ENCODE measurements around the gene AFG1L.
"Not testable (repeated sequence)": the region's sequence is repeated elsewhere in the genome, so short reads cannot be mapped to it uniquely, and the experiment has no call there.

The AFG1L gene

DNA sequence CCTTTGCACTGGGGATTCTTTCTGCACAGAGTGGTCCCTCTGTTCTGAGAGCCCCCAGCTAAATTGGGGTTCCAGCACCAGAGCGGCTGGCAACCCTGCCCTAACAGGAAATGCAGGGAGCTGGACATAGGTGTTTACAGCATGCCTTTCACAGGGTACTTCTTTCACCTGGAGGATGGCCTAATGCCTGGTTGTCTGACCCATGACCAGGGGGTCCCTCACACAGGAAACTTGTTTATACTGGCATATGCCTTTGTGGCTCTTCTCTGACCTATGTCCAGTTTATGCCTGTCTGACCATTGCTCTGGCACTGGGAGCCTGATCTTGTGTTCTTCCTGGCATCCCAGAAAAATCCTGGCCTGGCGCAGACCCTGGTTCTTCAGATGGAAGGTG, 66.1 kb downstream of the AFG1L start:
- no peaks in the 10 kb centered on the region for H3K4me1 ChIP-seq (ENCODE audit: control insufficient read depth, insufficient read depth, low read length)
- H3K27me3 ChIP-seq (ENCODE audit: control insufficient read depth, insufficient read depth, low read length), result no peaks in the 10 kb centered on the region
- H3K36me3 ChIP-seq (ENCODE audit: control insufficient read depth, insufficient read depth, low read length), result no peaks in the 10 kb centered on the region
- H3K4me3 ChIP-seq (ENCODE audit: low read length), result no peak overlapping the region
- H3K9ac ChIP-seq (ENCODE audit: low read length), result no peak overlapping the region
- no peaks in the 10 kb centered on the region for H3K9me3 ChIP-seq (ENCODE audit: control insufficient read depth, low read length)

DNA sequence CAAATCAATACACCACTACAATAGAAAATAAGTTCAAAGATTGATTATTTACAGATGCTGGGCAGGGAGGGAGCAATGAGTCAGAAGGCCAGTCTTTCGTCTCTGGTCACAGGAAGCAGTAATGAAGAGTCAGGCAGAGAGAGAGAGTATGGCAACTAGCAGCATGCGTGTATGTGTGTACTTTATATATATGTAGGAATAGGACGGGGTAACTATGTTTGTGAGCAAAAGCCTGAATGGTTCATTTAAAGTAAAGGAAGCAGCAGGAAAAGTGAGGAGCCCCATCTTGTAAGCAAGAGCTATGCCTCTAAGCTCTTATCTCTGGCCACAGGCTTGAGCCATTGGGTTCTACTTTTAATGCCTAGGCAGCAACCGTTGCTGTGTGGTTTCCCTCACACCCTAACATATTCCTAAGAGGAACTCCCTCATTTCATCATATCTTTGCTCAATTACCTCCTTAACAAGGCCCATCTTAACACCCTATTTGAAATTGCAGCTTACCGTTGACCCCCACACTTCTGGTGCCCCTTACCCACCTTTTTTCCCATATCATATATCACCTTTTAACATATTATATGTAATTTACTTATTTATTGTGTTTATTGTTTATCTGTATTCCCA, 66.6 kb downstream of the AFG1L start:
- H3K4me1 ChIP-seq (ENCODE audit: control insufficient read depth, insufficient read depth, low read length), result no peaks in the 10 kb centered on the region
- H3K9me3 ChIP-seq (ENCODE audit: control insufficient read depth, low read length), result no peaks in the 10 kb centered on the region
- H3K9ac ChIP-seq (ENCODE audit: low read length), result no peak overlapping the region
- H3K36me3 ChIP-seq (ENCODE audit: control insufficient read depth, insufficient read depth, low read length), result no peaks in the 10 kb centered on the region
- H3K4me3 ChIP-seq (ENCODE audit: low read length), result no peak overlapping the region
- H3K27me3 ChIP-seq (ENCODE audit: control insufficient read depth, insufficient read depth, low read length), result no peaks in the 10 kb centered on the region

DNA sequence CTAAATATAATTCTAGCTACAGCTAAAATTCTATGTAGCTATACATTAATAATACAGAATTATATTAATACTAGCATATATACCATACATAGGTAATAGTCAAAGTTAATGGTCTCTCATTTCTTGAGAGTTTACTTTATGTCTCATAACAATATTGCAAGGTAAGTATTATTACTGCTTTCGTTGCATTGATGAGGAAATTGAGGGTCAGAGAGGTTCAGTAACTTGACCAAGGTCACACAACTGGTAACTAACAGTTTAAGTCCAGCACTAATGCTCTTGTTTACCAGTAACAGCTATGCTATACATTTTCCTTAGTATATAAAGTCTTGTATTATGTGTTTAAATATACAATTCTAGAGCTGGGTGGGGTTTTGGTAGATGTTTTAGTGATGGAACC, 67.6 kb downstream of the AFG1L start:
- Histone ChIP-seq H3K9ac (ENCODE audit: low read length) (no peak overlapping the region), H3K36me3 (ENCODE audit: control insufficient read depth, insufficient read depth, low read length) (no peaks in the 10 kb centered on the region), H3K27me3 (ENCODE audit: control insufficient read depth, insufficient read depth, low read length) (no peaks in the 10 kb centered on the region), H3K4me3 (ENCODE audit: low read length) (no peak overlapping the region), H3K4me1 (ENCODE audit: control insufficient read depth, insufficient read depth, low read length) (no peaks in the 10 kb centered on the region), H3K9me3 (ENCODE audit: control insufficient read depth, low read length) (no peaks in the 10 kb centered on the region)

DNA sequence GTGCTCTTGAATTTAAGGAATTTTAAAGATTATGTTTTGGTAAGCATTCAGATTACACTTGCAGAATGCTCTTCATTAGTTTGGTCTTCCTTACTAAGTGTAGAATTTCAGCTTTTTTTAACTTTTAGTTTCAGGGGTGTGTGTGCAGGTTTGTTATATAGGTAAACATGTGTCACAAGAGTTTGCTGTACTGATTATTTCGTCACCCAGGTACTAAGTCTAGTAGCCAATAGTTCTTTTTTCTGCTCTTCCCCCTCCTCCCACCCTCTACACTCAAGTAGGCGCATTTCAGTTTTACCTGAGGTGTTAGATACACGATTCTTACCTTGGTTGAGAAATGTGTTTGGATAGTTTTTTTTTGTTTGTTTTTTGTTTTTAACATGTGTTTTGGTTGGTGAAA, 68.3 kb downstream of the AFG1L start:
- no peaks in the 10 kb centered on the region for H3K4me1 ChIP-seq (ENCODE audit: control insufficient read depth, insufficient read depth, low read length)
- no peaks in the 10 kb centered on the region for H3K9me3 ChIP-seq (ENCODE audit: control insufficient read depth, low read length)
- no peak overlapping the region for H3K4me3 ChIP-seq (ENCODE audit: low read length)
- no peak overlapping the region for H3K9ac ChIP-seq (ENCODE audit: low read length)
- no peaks in the 10 kb centered on the region for H3K27me3 ChIP-seq (ENCODE audit: control insufficient read depth, insufficient read depth, low read length)
- no peaks in the 10 kb centered on the region for H3K36me3 ChIP-seq (ENCODE audit: control insufficient read depth, insufficient read depth, low read length)

DNA sequence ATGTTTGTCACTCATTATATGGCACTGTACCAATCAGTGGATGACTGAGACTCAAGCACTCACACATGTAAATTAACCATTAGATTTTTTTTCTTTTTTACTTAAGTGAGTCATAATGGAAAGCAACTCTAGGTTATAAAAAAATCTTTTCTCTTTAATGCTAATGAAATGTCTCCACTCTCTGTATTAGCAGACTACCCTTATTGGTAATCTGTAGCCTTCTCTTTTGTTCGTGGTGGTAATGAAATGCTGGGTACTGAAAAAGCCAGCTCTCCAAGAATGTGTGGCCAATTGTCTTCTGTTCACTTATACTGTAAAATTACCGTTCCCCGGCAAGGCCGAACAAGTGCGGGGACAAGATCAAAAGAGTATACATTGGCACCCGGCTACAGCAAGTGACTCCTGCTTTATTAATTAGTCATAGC, 69.0 kb downstream of the AFG1L start:
- Histone ChIP-seq H3K4me3 (ENCODE audit: low read length) (no peak overlapping the region), H3K36me3 (ENCODE audit: control insufficient read depth, insufficient read depth, low read length) (no peaks in the 10 kb centered on the region), H3K9me3 (ENCODE audit: control insufficient read depth, low read length) (no peaks in the 10 kb centered on the region), H3K27me3 (ENCODE audit: control insufficient read depth, insufficient read depth, low read length) (no peaks in the 10 kb centered on the region), H3K9ac (ENCODE audit: low read length) (no peak overlapping the region), H3K4me1 (ENCODE audit: control insufficient read depth, insufficient read depth, low read length) (no peaks in the 10 kb centered on the region)

DNA sequence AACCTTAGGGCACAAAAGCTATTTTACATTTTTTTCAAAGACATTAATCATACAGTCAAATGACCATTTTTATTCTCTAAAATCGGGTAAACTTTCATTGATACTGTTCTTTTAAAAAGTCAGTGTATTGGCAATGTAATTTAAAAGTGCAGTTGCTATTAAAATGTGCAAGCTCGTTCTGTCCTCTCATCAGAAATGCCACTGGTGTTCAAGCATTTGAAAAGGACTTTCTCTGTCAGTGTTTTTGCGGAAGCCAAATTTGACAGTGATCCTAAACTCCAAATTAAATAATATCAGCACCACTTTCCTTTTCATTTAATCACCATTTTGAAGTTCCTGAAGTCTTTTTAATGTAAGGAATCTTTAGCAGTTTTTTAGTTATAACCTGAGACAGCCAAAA, 69.6 kb downstream of the AFG1L start:
- H3K27me3 ChIP-seq (ENCODE audit: control insufficient read depth, insufficient read depth, low read length), result no peaks in the 10 kb centered on the region
- H3K9me3 ChIP-seq (ENCODE audit: control insufficient read depth, low read length), result no peaks in the 10 kb centered on the region
- H3K4me3 ChIP-seq (ENCODE audit: low read length), result no peak overlapping the region
- no peaks in the 10 kb centered on the region for H3K4me1 ChIP-seq (ENCODE audit: control insufficient read depth, insufficient read depth, low read length)
- no peaks in the 10 kb centered on the region for H3K36me3 ChIP-seq (ENCODE audit: control insufficient read depth, insufficient read depth, low read length)
- no peak overlapping the region for H3K9ac ChIP-seq (ENCODE audit: low read length)

DNA sequence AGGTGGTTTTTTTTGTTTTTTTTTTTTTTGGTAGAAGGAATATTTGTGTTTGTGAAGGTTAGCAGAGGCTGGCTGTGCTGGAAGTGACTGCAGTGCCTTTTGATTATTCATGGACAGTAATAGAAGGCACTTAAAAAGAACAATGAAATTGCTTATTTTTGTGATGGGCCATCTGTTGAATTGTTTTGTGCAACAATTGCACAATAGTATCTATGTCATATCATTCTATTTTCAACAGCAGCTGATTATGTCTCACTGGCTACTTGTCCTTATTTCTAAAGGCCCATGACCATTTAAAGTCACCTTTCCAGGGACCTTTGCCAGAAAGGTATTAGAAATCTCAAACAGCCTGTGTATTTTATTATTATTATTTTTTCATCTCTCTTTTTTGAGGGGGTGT, 70.6 kb downstream of the AFG1L start:
- Histone ChIP-seq H3K27me3 (ENCODE audit: control insufficient read depth, insufficient read depth, low read length) (no peaks in the 10 kb centered on the region), H3K9ac (ENCODE audit: low read length) (no peak overlapping the region), H3K4me3 (ENCODE audit: low read length) (no peak overlapping the region), H3K4me1 (ENCODE audit: control insufficient read depth, insufficient read depth, low read length) (no peaks in the 10 kb centered on the region), H3K36me3 (ENCODE audit: control insufficient read depth, insufficient read depth, low read length) (no peaks in the 10 kb centered on the region), H3K9me3 (ENCODE audit: control insufficient read depth, low read length) (no peaks in the 10 kb centered on the region)

DNA sequence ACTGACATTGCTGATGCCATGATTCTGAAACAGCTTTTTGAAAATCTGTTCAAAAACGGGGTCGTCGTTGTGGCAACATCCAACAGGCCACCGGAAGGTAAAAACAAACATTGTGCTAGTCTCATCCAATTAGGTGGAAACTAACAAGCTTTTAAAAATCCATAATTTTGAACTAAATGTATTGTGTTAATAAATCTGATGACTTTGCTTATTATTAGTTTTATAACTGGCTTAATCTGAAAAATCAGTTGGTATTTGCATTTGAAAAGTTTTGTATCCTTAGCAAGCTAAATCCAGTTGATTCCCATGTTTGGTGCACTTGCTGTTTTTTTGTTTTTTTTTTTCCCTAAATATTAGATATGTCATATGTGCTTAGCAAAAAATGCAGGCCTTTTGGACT, 71.4 kb downstream of the AFG1L start:
- Histone ChIP-seq H3K9me3 (ENCODE audit: control insufficient read depth, low read length) (no peaks in the 10 kb centered on the region), H3K36me3 (ENCODE audit: control insufficient read depth, insufficient read depth, low read length) (no peaks in the 10 kb centered on the region), H3K4me3 (ENCODE audit: low read length) (no peak overlapping the region), H3K4me1 (ENCODE audit: control insufficient read depth, insufficient read depth, low read length) (no peaks in the 10 kb centered on the region), H3K27me3 (ENCODE audit: control insufficient read depth, insufficient read depth, low read length) (no peaks in the 10 kb centered on the region), H3K9ac (ENCODE audit: low read length) (no peak overlapping the region)

DNA sequence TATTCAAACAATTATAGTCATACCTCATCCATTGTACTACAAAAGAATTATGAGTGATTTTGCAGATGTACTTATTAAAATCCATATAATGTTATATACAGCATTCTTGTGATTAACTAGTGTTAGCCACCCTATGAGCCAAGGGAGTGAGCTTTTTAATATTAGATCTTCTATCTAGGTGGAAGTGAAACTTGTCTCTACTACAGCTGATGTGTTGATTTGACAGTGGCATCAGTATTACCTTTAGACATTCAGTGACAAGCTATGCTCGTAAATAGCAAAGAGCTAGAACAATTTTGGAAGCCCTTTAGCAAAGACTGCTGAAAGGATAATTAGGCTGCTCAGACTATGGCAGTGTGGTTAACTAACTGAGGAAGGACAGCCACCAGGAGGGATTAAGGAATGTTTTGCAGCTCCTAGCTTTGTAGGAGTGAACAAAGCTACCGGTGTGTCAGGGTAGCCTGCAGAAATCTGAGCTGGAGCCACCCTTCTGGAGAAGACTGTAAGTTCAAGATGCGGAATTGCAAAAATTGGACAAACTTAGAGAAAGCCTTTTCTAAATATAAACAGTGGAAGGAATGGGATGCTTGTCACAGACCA, 73.7 kb downstream of the AFG1L start:
- Histone ChIP-seq H3K9me3 (ENCODE audit: control insufficient read depth, low read length) (no peaks in the 10 kb centered on the region), H3K9ac (ENCODE audit: low read length) (no peak overlapping the region), H3K36me3 (ENCODE audit: control insufficient read depth, insufficient read depth, low read length) (no peaks in the 10 kb centered on the region), H3K27me3 (ENCODE audit: control insufficient read depth, insufficient read depth, low read length) (no peaks in the 10 kb centered on the region), H3K4me3 (ENCODE audit: low read length) (no peak overlapping the region), H3K4me1 (ENCODE audit: control insufficient read depth, insufficient read depth, low read length) (no peaks in the 10 kb centered on the region)

DNA sequence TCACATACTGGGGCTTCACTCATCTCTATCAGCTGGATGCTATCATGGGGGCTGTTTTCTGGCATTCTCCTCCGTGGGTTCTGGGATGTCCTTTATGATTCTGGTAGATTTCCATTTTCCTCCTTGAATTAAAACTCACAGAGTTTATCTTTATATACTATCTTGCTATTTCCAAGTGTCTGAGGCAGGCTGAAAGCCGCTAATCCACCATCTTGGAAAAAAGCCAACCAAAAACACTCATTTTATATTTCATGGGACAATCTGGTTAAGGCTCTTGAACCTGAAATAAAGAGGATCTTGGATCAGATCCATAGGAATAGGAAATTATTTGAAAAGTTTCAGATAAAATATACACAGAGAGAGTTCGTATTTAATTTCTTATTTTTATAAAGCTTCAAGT, 86.0 kb downstream of the AFG1L start:
- H3K9me3 ChIP-seq (ENCODE audit: control insufficient read depth, low read length), result no peaks in the 10 kb centered on the region
- no peak overlapping the region for H3K4me3 ChIP-seq (ENCODE audit: low read length)
- H3K27me3 ChIP-seq (ENCODE audit: control insufficient read depth, insufficient read depth, low read length), result no peaks in the 10 kb centered on the region
- H3K9ac ChIP-seq (ENCODE audit: low read length), result no peak overlapping the region
- H3K4me1 ChIP-seq (ENCODE audit: control insufficient read depth, insufficient read depth, low read length), result no peaks in the 10 kb centered on the region
- H3K36me3 ChIP-seq (ENCODE audit: control insufficient read depth, insufficient read depth, low read length), result no peaks in the 10 kb centered on the region

DNA sequence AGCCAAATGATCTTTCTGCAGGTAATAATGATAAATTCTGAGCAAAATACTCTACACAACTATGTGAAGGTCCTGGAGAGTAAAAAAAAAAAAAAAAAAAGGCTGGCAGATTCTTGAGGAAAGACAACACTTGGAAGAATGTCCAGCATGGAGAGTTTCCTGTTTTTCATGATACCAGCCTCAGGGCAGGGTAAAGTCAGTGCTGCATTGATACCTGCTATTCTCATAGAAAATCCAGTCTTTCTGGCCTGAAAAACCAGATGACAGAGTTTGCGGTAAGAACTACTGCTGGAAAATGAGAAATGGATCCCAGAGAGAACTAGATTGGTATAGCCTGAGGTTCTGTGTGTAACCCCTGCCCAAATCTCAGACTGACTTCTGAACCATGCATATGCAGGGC, 89.1 kb downstream of the AFG1L start:
- H3K36me3 ChIP-seq (ENCODE audit: control insufficient read depth, insufficient read depth, low read length), result no peaks in the 10 kb centered on the region
- H3K27me3 ChIP-seq (ENCODE audit: control insufficient read depth, insufficient read depth, low read length), result no peaks in the 10 kb centered on the region

DNA sequence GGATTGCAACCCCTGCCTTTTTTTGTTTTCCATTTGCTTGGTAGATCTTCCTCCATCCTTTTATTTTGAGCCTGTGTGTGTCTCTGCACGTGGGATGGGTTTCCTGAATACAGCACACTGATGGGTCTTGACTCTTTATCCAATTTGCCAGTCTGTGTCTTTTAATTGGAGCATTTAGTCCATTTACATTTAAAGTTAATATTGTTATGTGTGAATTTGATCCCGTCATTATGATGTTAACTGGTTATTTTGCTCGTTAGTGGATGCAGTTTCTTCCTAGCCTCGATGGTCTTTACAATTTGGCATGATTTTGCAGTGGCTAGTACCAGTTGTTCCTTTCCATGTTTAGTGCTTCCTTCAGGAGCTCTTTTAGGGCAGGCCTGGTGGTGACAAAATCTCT, 94.3 kb downstream of the AFG1L start:
- H3K27me3 ChIP-seq (ENCODE audit: control insufficient read depth, insufficient read depth, low read length); H3K9me3 ChIP-seq (ENCODE audit: control insufficient read depth, low read length); H3K9ac ChIP-seq (ENCODE audit: low read length); H3K4me1 ChIP-seq (ENCODE audit: control insufficient read depth, insufficient read depth, low read length); H3K4me3 ChIP-seq (ENCODE audit: low read length); H3K36me3 ChIP-seq (ENCODE audit: control insufficient read depth, insufficient read depth, low read length): not testable (repeated sequence)

More for the DNA sequence above, 89.1 kb downstream of the AFG1L start:
- no peaks in the 10 kb centered on the region for H3K9me3 ChIP-seq (ENCODE audit: control insufficient read depth, low read length)
- no peaks in the 10 kb centered on the region for H3K4me1 ChIP-seq (ENCODE audit: control insufficient read depth, insufficient read depth, low read length)
- H3K4me3 ChIP-seq (ENCODE audit: low read length), result no peak overlapping the region
- H3K9ac ChIP-seq (ENCODE audit: low read length), result no peak overlapping the region

DNA sequence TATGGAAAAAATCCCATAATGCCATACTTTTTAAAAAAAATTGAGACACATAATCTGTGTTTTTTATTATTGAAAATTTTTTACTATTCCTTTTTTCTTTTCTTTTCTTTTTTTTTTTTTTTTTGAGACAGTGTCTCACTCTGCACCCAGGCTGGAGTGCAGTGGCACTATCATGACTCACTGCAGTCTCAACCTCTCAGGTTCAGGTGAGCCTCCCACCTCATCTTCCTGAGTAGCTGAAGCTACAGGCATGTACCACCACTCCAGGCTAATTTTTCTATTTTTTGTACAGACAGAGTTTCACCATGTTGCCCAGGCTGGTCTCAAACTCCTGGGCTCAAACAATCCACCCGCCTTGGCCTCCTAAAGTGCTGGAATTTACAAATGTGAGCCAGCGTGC, 100.4 kb downstream of the AFG1L start:
- no peaks in the 10 kb centered on the region for H3K27me3 ChIP-seq (ENCODE audit: control insufficient read depth, insufficient read depth, low read length)
- H3K4me1 ChIP-seq (ENCODE audit: control insufficient read depth, insufficient read depth, low read length), result no peaks in the 10 kb centered on the region
- no peaks in the 10 kb centered on the region for H3K9me3 ChIP-seq (ENCODE audit: control insufficient read depth, low read length)
- H3K36me3 ChIP-seq (ENCODE audit: control insufficient read depth, insufficient read depth, low read length), result no peaks in the 10 kb centered on the region
- no peak overlapping the region for H3K4me3 ChIP-seq (ENCODE audit: low read length)
- H3K9ac ChIP-seq (ENCODE audit: low read length), result no peak overlapping the region

All from mucosa of stomach (tissue), 1 donor.